Forelimb muscle (tissue), 1 donor: ENCODE data around the gene GRK7. TPM values are rescaled to one million over a fixed set of nuclear protein-coding genes. Genes with fewer than 3 reads are reported as not detected.
"Not testable (repeated sequence)": the region's sequence is repeated elsewhere in the genome, so short reads cannot be mapped to it uniquely, and the experiment has no call there.

Experiments
- DNase-seq: peaks from one replicate; pipeline ENCODE4 v3.0.0-alpha.2; 2013; ENCODE audit warnings: low read depth
- polyA plus RNA-seq: library from polyadenylated mRNA; unstranded; fragments of 120-200 nt; gene quantifications from one replicate; pipeline ENCODE4 v1.2.1, GENCODE V29; 2013; ENCODE audit not compliant: insufficient read length

The GRK7 gene
- polyA plus RNA-seq, 1 donor = 0.10 TPM

- no peak for DNase-seq
These were observed 32.1 kb downstream of the GRK7 start for GRCh38 chr3:141795276-141795675.

GRCh38 chr3:141795741-141796080 lies 32.5 kb downstream of the GRK7 start:
- no peak for DNase-seq

- DNase-seq = peak; percentile 35
These were observed 33.1 kb downstream of the GRK7 start for GRCh38 chr3:141796081-141796888.

GRCh38 chr3:141796889-141797781 lies 33.9 kb downstream of the GRK7 start:
- DNase-seq = peak; percentile 28

GRCh38 chr3:141797819-141798447 lies 34.7 kb downstream of the GRK7 start:
- no peak for DNase-seq

- no peak for DNase-seq
These were observed 35.2 kb downstream of the GRK7 start for GRCh38 chr3:141798448-141798845.

GRCh38 chr3:141802316-141803077 lies 39.3 kb downstream of the GRK7 start:
- no peak for DNase-seq

GRCh38 chr3:141803538-141803937 lies 40.3 kb downstream of the GRK7 start:
- DNase-seq = not testable (repeated sequence)

GRCh38 chr3:141804447-141804777 lies 41.2 kb downstream of the GRK7 start:
- DNase-seq = no peak

GRCh38 chr3:141804778-141805639 lies 41.8 kb downstream of the GRK7 start:
- no peak for DNase-seq

GRCh38 chr3:141807277-141808033 lies 44.2 kb downstream of the GRK7 start:
- no peak for DNase-seq

GRCh38 chr3:141808586-141808985 lies 45.4 kb downstream of the GRK7 start:
- no peak for DNase-seq

GRCh38 chr3:141810161-141810560 lies 47.0 kb downstream of the GRK7 start:
- no peak for DNase-seq

GRCh38 chr3:141811348-141811747 lies 48.1 kb downstream of the GRK7 start:
- no peak for DNase-seq

- no peak for DNase-seq
These were observed 48.9 kb downstream of the GRK7 start for GRCh38 chr3:141812084-141812483.

- no peak for DNase-seq
These were observed 49.4 kb downstream of the GRK7 start for GRCh38 chr3:141812586-141812985.
